Tibial artery (tissue), 4 donors: ENCODE data around the gene SLC8A3.

Source experiments
- DNase-seq, 2 donors: peaks; one replicate each; pipeline ENCODE4 v3.0.0-alpha.2; 2019
- H3K27ac ChIP-seq, 2 donors: fragments of 200-600 bp; sonication (generic) in 1 of 2; 1 replicate in 1 of 2; 2 replicates in 1 of 2; pipeline ENCODE4 v1.5.1; 2018 to 2019; ENCODE audit warnings: mild to moderate bottlenecking in 1 of 2
- H3K27me3 ChIP-seq, 2 donors: fragments of 200-600 bp; sonication (generic) in 1 of 2; one replicate each; pipeline versions ENCODE4 v1.5.1 to v1.6.0; 2016 to 2019
- H3K36me3 ChIP-seq, 3 donors: fragments of 200-600 bp; sonication (generic) in 2 of 3; one replicate each; pipeline ENCODE4 v1.5.1; 2016 to 2019; ENCODE audit warnings: mild to moderate bottlenecking in 2 of 3
- H3K4me1 ChIP-seq, 4 donors: fragments of 200-600 bp; sonication (generic) in 2 of 4; 1 replicate in 3 of 4; 2 replicates in 1 of 4; pipeline ENCODE4 v1.5.1; 2016 to 2019
- H3K4me3 ChIP-seq, 2 donors: fragments of 200-600 bp; sonication (generic) in 1 of 2; 1 replicate in 1 of 2; 2 replicates in 1 of 2; pipeline ENCODE4 v1.5.1; 2018 to 2019; ENCODE audit warnings: mild to moderate bottlenecking in 2 of 2
- H3K9me3 ChIP-seq, 3 donors: fragments of 200-600 bp; sonication (generic) in 1 of 3; one replicate each; pipeline ENCODE4 v1.5.1; 2016 to 2019
- CTCF ChIP-seq, 2 experiments: fragments of 200-600 bp in 1 of 2; fragments of 450-650 bp in 1 of 2; IDR thresholded peaks; one replicate each; pipeline ENCODE4 v1.5.1; 2017 to 2019; ENCODE audit warnings: antibody characterized with exemption in 2 of 2, mild to moderate bottlenecking in 1 of 2, moderate library complexity in 1 of 2
- intact Hi-C: fragments of 100-400 bp; cut with DNase I; formaldehyde crosslinking; loops from one replicate; pipeline ENCODE4 v1.15.0; 2023; ENCODE audit warnings: low total_unique reads

Gene SLC8A3

GRCh38 chr14:70114621-70115156 lies 74.1 kb downstream of the SLC8A3 start:
- no peak for DNase-seq
- no peak for TF ChIP-seq CTCF (IDR thresholded peaks at IDR 0.05)
- intact Hi-C loops: no loop called here
- H3K4me1 ChIP-seq: no peaks in the 10 kb centered on the region
- H3K4me3 ChIP-seq: no peak overlapping the region
- no peaks in the 10 kb centered on the region for H3K36me3 ChIP-seq
- H3K27ac ChIP-seq: no peak overlapping the region
- H3K9me3 ChIP-seq: no peaks in the 10 kb centered on the region
- peaks cover 0 to 14% of the 10 kb centered on the region in 2 donors for H3K27me3 ChIP-seq

DNA sequence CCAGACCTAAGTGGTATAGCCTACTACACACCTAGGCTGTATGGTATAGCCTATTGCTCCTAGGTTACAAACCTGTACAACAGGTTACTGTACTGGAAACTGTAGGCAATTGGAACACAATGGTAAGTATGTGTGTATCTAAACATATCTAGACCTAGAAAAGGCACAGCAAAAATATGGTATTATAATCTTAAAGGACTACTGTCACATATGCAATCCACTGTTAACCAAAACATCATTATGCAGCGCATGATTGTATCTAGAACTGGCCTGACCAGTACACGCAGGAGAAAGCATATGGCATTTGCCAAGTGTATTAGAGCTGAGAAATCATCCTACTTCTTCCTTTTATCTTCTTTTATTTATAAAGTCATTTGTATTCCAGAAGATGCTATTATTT lies 75.5 kb downstream of the SLC8A3 start:
- no peak overlapping the region for H3K27ac ChIP-seq
- H3K9me3 ChIP-seq: no peaks in the 10 kb centered on the region
- peaks cover 0 to 10% of the 10 kb centered on the region in 2 donors for H3K27me3 ChIP-seq
- no peaks in the 10 kb centered on the region for H3K4me1 ChIP-seq
- H3K4me3 ChIP-seq: no peak overlapping the region
- no peaks in the 10 kb centered on the region for H3K36me3 ChIP-seq
- intact Hi-C loops: no loop called here
- TF ChIP-seq CTCF (IDR thresholded peaks at IDR 0.05): no peak
- no peak for DNase-seq

GRCh38 chr14:70108419-70108818 lies 80.3 kb downstream of the SLC8A3 start:
- intact Hi-C loops: no loop called here
- no peak for TF ChIP-seq CTCF (IDR thresholded peaks at IDR 0.05)
- Histone ChIP-seq H3K27me3 (no peaks in the 10 kb centered on the region), H3K36me3 (no peaks in the 10 kb centered on the region), H3K4me3 (no peak overlapping the region), H3K9me3 (no peaks in the 10 kb centered on the region), H3K4me1 (no peaks in the 10 kb centered on the region), H3K27ac (no peak overlapping the region)
- DNase-seq: no peak

- no peaks in the 10 kb centered on the region for H3K9me3 ChIP-seq
- H3K36me3 ChIP-seq: no peaks in the 10 kb centered on the region
- H3K27ac ChIP-seq: no peak overlapping the region
- H3K27me3 ChIP-seq: no peaks in the 10 kb centered on the region
- H3K4me3 ChIP-seq: no peak overlapping the region
- DNase-seq: no peak
- no peaks in the 10 kb centered on the region for H3K4me1 ChIP-seq
- no peak for TF ChIP-seq CTCF (IDR thresholded peaks at IDR 0.05)
- intact Hi-C loops: no loop called here
These were observed 81.4 kb downstream of the SLC8A3 start for GRCh38 chr14:70107309-70107708.

GRCh38 chr14:70100071-70100470 lies 88.7 kb downstream of the SLC8A3 start:
- H3K4me1 ChIP-seq: peaks cover 0 to 5% (median 0%) of the 10 kb centered on the region in 4 donors
- no peak overlapping the region for H3K27ac ChIP-seq
- H3K9me3 ChIP-seq: no peaks in the 10 kb centered on the region
- TF ChIP-seq CTCF (IDR thresholded peaks at IDR 0.05): no peak
- DNase-seq: no peak
- intact Hi-C loops: no loop called here
- no peaks in the 10 kb centered on the region for H3K36me3 ChIP-seq
- H3K4me3 ChIP-seq: no peak overlapping the region
- H3K27me3 ChIP-seq: peaks cover 0 to 28% of the 10 kb centered on the region in 2 donors
